ENCODE results near the gene BAZ2B. TPM values are rescaled to one million over a fixed set of nuclear protein-coding genes. Genes with fewer than 3 reads are reported as not detected.

The BAZ2B gene
- total RNA-seq, 3 donors from 2014 or later: 5.0 to 6.7 (median 5.1) TPM

DNA sequence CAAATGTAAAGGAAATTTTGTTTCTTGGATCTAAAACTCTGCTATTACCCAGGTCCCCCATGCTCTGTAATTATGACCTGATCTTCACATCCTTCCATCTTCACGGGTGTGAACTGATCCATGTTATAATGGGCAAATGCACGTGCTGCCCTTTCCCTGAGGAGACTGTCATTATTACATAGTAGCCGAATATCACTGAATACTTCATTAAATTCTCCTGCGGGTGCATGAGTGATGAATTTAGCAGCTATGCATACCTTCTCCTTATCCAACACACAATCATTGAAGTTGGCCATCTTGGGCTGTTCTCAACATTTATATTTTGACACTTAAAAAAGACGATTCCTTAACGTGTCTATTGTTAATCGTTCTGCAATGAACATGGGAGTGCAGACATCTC is 153.4 kb downstream of the BAZ2B start:
- H3K9me3 Mint-ChIP-seq: no peaks in the 10 kb centered on the region
- H3K36me3 Mint-ChIP-seq (ENCODE audit: insufficient read depth): peaks cover 12% of the 10 kb centered on the region
- no peaks in the 10 kb centered on the region for H3K27me3 Mint-ChIP-seq (ENCODE audit: low read depth)
- H3K4me3 Mint-ChIP-seq: no peak overlapping the region
- peaks cover 4% of the 10 kb centered on the region for H3K4me1 Mint-ChIP-seq (ENCODE audit: low read depth)
- DNase-seq (no peak), ATAC-seq (no peak)

DNA sequence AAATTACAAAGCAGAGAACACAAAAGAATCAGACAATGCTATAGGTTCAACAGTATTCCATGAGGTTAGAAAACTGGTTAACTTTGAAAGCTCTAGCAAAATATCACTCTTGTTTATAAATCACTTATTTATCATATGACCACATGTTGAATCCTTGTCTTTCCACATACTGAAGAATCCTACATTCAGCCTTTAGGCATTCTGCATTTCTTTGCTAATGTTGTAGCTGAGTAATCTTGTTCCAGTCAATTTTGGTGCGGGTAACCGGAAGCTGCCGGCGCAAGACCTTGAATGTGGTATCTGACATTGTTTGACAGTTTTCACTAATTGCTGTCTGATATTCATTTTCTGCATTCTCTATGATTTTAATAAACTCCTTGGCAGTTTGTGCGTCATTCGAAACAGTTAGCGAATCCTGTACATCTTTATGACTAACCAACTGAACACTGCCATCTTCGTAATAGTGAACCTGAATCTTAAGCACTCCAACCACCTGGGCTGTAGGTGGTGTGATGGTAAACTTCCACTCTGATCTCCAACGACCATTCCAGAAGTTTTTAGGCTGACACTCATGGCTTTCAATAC is 154.1 kb downstream of the BAZ2B start:
- Mint-ChIP-seq H3K27me3 (ENCODE audit: low read depth) (no peaks in the 10 kb centered on the region), H3K9me3 (no peaks in the 10 kb centered on the region), H3K4me3 (no peak overlapping the region), H3K36me3 (ENCODE audit: insufficient read depth) (peaks cover 7% of the 10 kb centered on the region), H3K4me1 (ENCODE audit: low read depth) (peaks cover 11% of the 10 kb centered on the region)
- ATAC-seq (no peak), DNase-seq (no peak)

DNA sequence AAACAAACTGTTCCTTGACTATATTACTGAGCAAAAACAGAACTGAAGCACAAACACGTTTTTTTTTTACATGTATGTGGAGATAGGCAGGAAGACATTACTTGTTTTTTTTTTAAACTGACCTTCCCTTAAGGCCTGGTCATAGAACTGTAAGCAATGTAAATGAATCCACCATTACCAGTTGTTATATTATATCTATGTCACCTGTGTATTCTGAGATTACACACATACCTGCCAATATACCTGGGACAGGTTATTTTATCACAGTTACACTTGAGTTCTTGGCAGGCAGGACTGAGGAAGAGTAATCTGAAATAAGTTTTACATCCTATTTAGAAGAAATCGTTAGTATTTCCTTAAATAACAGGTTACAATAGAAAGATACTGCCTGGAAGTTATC is 155.3 kb downstream of the BAZ2B start:
- ATAC-seq: no peak
- Mint-ChIP-seq H3K9me3 (no peaks in the 10 kb centered on the region), H3K27me3 (ENCODE audit: low read depth) (no peaks in the 10 kb centered on the region), H3K36me3 (ENCODE audit: insufficient read depth) (peaks cover 5% of the 10 kb centered on the region), H3K4me3 (no peak overlapping the region), H3K4me1 (ENCODE audit: low read depth) (peaks cover 19% of the 10 kb centered on the region)
- DNase-seq: no peak

DNA sequence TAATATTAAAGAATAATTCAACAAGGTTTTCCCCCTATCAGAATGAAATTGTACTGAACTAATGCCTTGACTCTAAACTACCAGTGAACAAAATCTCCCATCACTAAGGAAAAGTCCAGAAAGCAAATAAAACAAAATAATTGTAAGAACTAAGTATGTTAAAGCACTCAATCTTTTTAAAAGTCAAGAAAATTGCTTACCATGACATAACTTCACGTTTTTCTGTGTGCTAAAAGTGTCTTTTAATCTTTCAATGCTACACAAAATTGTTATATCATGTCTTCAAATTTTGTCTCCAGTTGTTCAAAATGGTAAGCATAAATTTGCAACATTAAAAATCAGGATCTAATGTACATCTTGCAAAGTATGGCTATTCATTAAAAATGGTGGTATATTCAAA is 156.1 kb downstream of the BAZ2B start:
- peaks cover 22% of the 10 kb centered on the region for H3K4me1 Mint-ChIP-seq (ENCODE audit: low read depth)
- no peak overlapping the region for H3K4me3 Mint-ChIP-seq
- DNase-seq (no peak), ATAC-seq (no peak)
- H3K36me3 Mint-ChIP-seq (ENCODE audit: insufficient read depth): peaks cover 5% of the 10 kb centered on the region
- no peaks in the 10 kb centered on the region for H3K27me3 Mint-ChIP-seq (ENCODE audit: low read depth)
- H3K9me3 Mint-ChIP-seq: no peaks in the 10 kb centered on the region

DNA sequence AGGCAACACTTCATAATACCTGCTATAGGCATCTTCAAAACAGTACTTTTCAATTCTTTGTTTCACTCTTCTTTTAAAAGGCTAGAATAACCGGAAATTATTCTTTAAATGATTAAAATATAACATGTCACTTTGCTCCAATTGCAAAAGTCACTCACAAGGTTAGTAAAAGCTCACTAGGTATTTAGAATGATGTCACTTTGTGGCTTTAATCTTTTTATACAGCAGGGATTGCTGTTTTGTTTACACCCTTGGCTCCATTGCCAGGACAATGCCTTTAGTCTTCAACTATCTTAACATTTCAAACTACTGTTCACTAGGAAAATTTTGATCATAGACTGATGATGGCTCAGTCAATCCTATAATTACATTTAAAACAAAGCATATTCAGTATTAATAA is 157.1 kb downstream of the BAZ2B start:
- no peak overlapping the region for H3K4me3 Mint-ChIP-seq
- no peaks in the 10 kb centered on the region for H3K27me3 Mint-ChIP-seq (ENCODE audit: low read depth)
- DNase-seq (no peak), ATAC-seq (no peak)
- no peaks in the 10 kb centered on the region for H3K9me3 Mint-ChIP-seq
- H3K4me1 Mint-ChIP-seq (ENCODE audit: low read depth): peaks cover 22% of the 10 kb centered on the region
- peaks cover 5% of the 10 kb centered on the region for H3K36me3 Mint-ChIP-seq (ENCODE audit: insufficient read depth)

DNA sequence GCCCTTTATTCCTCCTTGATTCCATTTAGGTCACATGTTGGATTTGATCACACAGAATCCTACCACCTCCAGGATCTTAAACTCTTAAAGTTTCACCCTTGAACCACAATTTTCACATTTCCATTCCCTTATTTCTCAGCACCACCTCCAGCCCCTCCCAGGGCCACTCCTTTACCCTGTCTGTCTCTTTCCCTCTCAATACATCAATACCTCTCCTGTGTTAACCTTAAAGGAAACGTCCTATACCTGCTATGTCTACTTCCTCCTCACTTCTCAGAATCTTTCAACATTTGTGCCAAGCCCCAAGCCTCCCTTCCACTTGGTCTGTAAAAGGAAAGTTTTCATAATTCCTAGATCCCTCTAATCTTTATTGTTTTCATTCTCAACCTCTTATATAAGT is 158.8 kb downstream of the BAZ2B start:
- no peaks in the 10 kb centered on the region for H3K9me3 Mint-ChIP-seq
- ATAC-seq (no peak), DNase-seq (no peak)
- no peak overlapping the region for H3K4me3 Mint-ChIP-seq
- peaks cover 4% of the 10 kb centered on the region for H3K36me3 Mint-ChIP-seq (ENCODE audit: insufficient read depth)
- H3K27me3 Mint-ChIP-seq (ENCODE audit: low read depth): no peaks in the 10 kb centered on the region
- H3K4me1 Mint-ChIP-seq (ENCODE audit: low read depth): peaks cover 22% of the 10 kb centered on the region

- Mint-ChIP-seq H3K4me3 (no peak overlapping the region), H3K36me3 (ENCODE audit: insufficient read depth) (peaks cover 4% of the 10 kb centered on the region), H3K4me1 (ENCODE audit: low read depth) (peaks cover 22% of the 10 kb centered on the region), H3K27me3 (ENCODE audit: low read depth) (no peaks in the 10 kb centered on the region), H3K9me3 (no peaks in the 10 kb centered on the region)
- ATAC-seq (no peak), DNase-seq (no peak)
These were observed 159.6 kb downstream of the BAZ2B start for GRCh38 chr2:159456500-159457426.

- Mint-ChIP-seq H3K4me1 (ENCODE audit: low read depth) (peaks cover 22% of the 10 kb centered on the region), H3K36me3 (ENCODE audit: insufficient read depth) (peaks cover 4% of the 10 kb centered on the region), H3K9me3 (no peaks in the 10 kb centered on the region), H3K27me3 (ENCODE audit: low read depth) (no peaks in the 10 kb centered on the region), H3K4me3 (no peak overlapping the region)
- ATAC-seq (peak in 1 of 2 donors; percentile 46), DNase-seq (no peak)
These were observed 160.9 kb downstream of the BAZ2B start for GRCh38 chr2:159455330-159455918.

- H3K36me3 Mint-ChIP-seq (ENCODE audit: insufficient read depth): peaks cover 7% of the 10 kb centered on the region
- ATAC-seq: no peak
These were observed 162.2 kb downstream of the BAZ2B start for GRCh38 chr2:159454185-159454584.

GRCh38 chr2:159450180-159450579 is 166.2 kb downstream of the BAZ2B start:
- Mint-ChIP-seq H3K9me3 (no peaks in the 10 kb centered on the region), H3K4me1 (ENCODE audit: low read depth) (no peaks in the 10 kb centered on the region), H3K27me3 (ENCODE audit: low read depth) (no peaks in the 10 kb centered on the region), H3K4me3 (no peak overlapping the region), H3K36me3 (ENCODE audit: insufficient read depth) (peaks cover 30% of the 10 kb centered on the region)
- ATAC-seq (no peak), DNase-seq (no peak)

More at GRCh38 chr2:159454185-159454584, 162.2 kb downstream of the BAZ2B start:
- DNase-seq: no peak
- Mint-ChIP-seq H3K27me3 (ENCODE audit: low read depth) (no peaks in the 10 kb centered on the region), H3K4me1 (ENCODE audit: low read depth) (peaks cover 22% of the 10 kb centered on the region), H3K9me3 (no peaks in the 10 kb centered on the region), H3K4me3 (no peak overlapping the region)

GRCh38 chr2:159449504-159450124 is 166.7 kb downstream of the BAZ2B start:
- Mint-ChIP-seq H3K9me3 (no peaks in the 10 kb centered on the region), H3K4me1 (ENCODE audit: low read depth) (no peaks in the 10 kb centered on the region), H3K4me3 (no peak overlapping the region), H3K27me3 (ENCODE audit: low read depth) (no peaks in the 10 kb centered on the region), H3K36me3 (ENCODE audit: insufficient read depth) (peaks cover 36% of the 10 kb centered on the region)
- no peak for ATAC-seq
- no peak for DNase-seq

GRCh38 chr2:159446817-159447216 is 169.5 kb downstream of the BAZ2B start:
- H3K9me3 Mint-ChIP-seq: no peaks in the 10 kb centered on the region
- DNase-seq: no peak
- H3K36me3 Mint-ChIP-seq (ENCODE audit: insufficient read depth): peaks cover 44% of the 10 kb centered on the region
- H3K4me3 Mint-ChIP-seq: no peak overlapping the region
- no peak for ATAC-seq
- no peaks in the 10 kb centered on the region for H3K4me1 Mint-ChIP-seq (ENCODE audit: low read depth)
- no peaks in the 10 kb centered on the region for H3K27me3 Mint-ChIP-seq (ENCODE audit: low read depth)

DNA sequence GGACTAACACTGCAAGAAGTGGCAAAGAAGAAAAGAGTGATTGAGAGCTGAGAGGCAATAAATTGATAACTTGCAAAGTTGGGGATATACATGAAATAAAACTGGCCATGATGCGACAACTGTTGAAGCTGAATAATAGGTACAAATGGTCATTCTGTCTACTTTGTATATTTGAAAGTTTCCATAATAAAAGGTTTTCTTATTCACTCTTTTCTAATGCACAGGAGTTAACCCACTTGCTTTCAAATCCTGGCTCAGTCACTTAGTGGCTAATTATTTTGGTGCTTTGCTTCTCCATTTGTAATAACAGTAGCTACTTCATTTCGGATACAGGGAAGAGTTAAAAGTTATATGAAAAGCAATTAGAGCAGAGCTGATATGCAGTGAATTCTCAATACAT is 170.1 kb downstream of the BAZ2B start:
- DNase-seq (no peak), ATAC-seq (no peak)
- Mint-ChIP-seq H3K27me3 (ENCODE audit: low read depth) (no peaks in the 10 kb centered on the region), H3K36me3 (ENCODE audit: insufficient read depth) (peaks cover 44% of the 10 kb centered on the region), H3K9me3 (no peaks in the 10 kb centered on the region), H3K4me3 (no peak overlapping the region), H3K4me1 (ENCODE audit: low read depth) (no peaks in the 10 kb centered on the region)

- Mint-ChIP-seq H3K36me3 (ENCODE audit: insufficient read depth) (peaks cover 45% of the 10 kb centered on the region), H3K9me3 (no peaks in the 10 kb centered on the region), H3K4me3 (no peak overlapping the region), H3K27me3 (ENCODE audit: low read depth) (no peaks in the 10 kb centered on the region), H3K4me1 (ENCODE audit: low read depth) (no peaks in the 10 kb centered on the region)
- DNase-seq (no peak), ATAC-seq (no peak)
These were observed 171.0 kb downstream of the BAZ2B start for GRCh38 chr2:159445307-159445706.

All from activated T-cell treated with anti-CD3 and anti-CD28 coated beads, Interleukin-2, amount 50 U/mL, for 4 hours (primary cell).